OCI-LY7 (cell line): ENCODE data around the gene DBNL.
"Not testable (repeated sequence)": the region's sequence is repeated elsewhere in the genome, so short reads cannot be mapped to it uniquely, and the experiment has no call there.

ENCODE experiments used
- EZH2phosphoT487 ChIP-seq: fragments of 200-600 bp; sonication (generic); IDR thresholded peaks from 2 replicates; pipeline ENCODE4 v1.6.1; 2018; ENCODE audit warnings: low read depth, borderline replicate concordance, mild to moderate bottlenecking, mixed run types, antibody characterized with exemption, low read length, moderate library complexity, mixed read lengths
- TF ChIP-seq, protein P1 (sequence below): fragments of 200-600 bp; sonication (generic); conservative IDR thresholded peaks from 2 replicates; pipeline ENCODE4 v1.5.1; 2014; ENCODE audit warnings: mild to moderate bottlenecking, antibody characterized with exemption, low read length, moderate library complexity, mixed read lengths

DNA sequence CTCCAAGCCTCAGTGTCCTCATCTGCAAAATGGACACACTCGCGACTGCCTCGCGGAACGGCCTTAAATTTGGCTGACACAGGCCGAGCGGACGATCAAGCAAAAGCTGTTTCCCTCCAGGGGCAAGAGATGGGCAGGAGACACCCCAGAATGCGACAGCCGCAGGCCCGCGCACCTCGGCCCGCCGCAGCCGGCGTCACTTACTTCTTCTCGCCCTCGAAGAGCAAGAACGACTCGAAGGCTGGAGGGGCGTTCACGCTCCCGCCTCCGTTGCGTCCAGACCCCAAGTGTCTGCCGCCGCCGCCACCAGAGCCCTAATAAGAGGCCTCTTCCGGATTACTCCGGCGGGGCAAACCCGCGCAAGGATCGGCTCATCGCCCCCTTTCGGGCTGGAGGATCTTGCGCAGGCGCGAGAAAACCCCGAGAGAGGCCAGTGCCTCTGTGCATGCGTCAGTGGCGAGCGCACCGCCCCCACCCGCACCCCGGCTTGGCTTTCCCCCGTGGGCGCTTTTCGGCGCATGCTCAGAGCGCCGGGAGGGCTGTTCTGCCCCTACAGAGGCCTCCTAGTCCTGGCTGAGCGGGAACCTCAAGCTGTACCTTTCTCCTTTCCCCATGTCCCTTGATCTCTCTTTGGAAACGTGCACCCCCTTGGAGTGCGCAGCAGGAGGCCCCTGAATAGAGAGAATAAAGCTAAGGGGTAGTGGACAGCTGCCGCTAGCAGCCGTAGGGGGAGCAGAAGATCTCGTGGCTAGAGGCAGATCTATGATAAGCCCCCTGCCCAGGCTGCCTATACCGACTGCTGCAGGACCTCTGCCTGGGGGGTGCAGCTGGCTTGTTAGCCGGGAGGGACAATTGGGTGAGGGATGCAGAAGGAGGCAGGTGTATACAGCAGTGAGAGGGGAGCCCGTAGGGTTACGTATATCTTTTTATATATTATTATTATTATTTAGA is 25.4 kb upstream of the DBNL start:
- TF ChIP-seq, protein P1, sequence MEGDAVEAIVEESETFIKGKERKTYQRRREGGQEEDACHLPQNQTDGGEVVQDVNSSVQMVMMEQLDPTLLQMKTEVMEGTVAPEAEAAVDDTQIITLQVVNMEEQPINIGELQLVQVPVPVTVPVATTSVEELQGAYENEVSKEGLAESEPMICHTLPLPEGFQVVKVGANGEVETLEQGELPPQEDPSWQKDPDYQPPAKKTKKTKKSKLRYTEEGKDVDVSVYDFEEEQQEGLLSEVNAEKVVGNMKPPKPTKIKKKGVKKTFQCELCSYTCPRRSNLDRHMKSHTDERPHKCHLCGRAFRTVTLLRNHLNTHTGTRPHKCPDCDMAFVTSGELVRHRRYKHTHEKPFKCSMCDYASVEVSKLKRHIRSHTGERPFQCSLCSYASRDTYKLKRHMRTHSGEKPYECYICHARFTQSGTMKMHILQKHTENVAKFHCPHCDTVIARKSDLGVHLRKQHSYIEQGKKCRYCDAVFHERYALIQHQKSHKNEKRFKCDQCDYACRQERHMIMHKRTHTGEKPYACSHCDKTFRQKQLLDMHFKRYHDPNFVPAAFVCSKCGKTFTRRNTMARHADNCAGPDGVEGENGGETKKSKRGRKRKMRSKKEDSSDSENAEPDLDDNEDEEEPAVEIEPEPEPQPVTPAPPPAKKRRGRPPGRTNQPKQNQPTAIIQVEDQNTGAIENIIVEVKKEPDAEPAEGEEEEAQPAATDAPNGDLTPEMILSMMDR = peak; percentile 72
- not testable (repeated sequence) for TF ChIP-seq EZH2phosphoT487
